ENCODE measurements around the gene IKZF2.

Gene IKZF2

DNA sequence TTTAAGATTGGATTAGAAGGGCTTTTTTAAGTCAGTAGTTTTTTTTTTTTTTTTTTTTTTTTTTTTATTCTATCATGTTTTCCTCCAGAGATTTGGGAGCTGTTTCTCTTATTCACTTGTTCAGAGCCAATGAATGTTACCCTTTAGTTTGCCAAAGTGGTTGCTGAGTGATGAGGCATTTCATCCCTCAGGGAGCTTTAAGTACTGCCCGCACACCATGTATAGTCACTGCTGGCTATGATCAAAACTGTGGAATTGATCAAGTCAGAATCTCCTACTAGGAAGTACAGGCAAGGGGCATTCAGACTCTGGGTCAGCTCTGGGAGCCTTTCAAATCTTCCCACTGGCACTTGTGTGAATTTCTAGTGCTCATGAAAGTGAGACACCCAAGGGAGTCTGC, 201.6 kb downstream of the IKZF2 start:
- DNase-seq, result no peak
